Activated CD4-positive, alpha-beta T cell treated with anti-CD3 and anti-CD28 coated beads for 1 hour (primary cell): ENCODE measurements around the gene LRRK1.

Experiments
- DNase-seq: peaks from one replicate; pipeline ENCODE4 v3.0.0-alpha.2; 2020

The LRRK1 gene

DNA sequence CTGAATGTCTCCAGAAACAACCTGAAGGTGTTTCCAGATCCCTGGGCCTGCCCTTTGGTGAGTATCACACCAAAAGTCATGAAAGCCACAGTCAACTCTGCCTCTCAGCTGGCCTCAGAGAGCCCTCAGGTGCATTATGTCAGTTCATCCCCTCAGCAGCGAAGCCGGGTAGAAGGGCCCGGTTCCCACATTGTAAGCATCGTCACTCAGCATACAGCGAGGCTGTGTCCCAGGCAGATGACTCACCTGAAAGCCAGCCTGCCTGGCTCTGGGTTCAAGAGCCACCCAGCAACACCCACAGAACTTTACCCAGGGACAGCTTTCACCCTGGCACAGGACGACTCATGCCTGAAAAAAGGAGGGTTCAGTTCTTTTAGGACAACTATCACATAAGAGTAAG is 91.6 kb downstream of the LRRK1 start:
- no peak for DNase-seq

DNA sequence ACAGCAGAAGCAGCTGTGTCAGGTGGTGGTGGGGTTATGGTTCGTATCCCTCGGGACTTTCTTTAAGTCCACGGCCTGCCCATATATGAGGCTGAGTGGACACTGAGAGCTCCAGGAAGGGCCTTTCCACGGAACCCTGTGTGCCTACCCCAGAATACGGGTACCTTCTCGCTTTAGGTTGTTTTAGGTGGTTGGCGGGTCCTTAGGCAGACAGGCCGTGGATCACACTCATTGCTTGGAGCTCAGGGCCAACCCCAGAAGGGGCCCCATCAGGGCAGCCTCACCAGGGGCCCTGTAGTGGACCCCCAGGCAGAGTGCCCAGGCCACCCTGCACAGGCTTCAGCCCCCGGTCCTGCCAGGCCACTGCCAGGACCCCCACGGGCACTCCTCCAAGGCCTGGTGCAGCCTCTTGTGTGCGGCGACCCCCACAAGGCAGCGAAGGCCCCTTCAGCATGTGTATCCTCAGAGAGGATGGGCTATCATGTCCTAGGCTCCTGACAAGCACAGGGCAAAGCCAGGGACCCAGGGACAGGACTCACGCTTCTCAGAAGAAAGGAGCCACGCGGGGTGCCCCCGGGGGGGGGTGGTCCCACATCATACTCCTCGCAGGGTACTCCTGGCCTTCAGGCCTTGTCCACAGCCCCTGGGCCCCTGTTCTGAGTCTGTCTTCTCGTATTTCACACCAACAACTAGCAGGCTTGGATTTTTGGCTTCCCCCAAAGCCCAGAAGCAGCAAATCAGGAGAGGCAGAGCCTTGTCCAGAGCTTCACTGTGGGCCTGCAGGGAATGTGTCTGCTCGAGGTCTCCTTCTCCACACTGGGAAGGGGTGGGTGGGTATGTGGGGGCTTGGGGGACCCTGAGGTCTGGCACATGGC is 93.4 kb downstream of the LRRK1 start:
- DNase-seq, result no peak

DNA sequence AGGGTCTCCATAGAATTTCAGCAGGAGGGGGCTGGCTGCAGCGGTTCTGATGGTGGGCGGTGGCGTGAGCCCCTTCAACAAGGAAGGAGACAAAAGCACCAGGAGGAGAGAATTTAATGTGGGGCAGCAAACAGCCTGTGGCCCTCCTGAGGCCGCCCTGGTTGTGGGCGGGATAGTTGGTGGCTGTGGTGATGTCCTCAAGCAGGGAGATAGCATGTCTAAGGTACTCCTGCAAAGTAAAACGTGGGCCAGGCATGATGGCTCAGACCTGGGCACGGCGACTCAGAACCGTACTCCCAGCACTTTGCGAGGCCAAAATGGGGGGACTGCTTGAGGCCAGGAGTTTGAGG is 94.0 kb downstream of the LRRK1 start:
- no peak for DNase-seq

DNA sequence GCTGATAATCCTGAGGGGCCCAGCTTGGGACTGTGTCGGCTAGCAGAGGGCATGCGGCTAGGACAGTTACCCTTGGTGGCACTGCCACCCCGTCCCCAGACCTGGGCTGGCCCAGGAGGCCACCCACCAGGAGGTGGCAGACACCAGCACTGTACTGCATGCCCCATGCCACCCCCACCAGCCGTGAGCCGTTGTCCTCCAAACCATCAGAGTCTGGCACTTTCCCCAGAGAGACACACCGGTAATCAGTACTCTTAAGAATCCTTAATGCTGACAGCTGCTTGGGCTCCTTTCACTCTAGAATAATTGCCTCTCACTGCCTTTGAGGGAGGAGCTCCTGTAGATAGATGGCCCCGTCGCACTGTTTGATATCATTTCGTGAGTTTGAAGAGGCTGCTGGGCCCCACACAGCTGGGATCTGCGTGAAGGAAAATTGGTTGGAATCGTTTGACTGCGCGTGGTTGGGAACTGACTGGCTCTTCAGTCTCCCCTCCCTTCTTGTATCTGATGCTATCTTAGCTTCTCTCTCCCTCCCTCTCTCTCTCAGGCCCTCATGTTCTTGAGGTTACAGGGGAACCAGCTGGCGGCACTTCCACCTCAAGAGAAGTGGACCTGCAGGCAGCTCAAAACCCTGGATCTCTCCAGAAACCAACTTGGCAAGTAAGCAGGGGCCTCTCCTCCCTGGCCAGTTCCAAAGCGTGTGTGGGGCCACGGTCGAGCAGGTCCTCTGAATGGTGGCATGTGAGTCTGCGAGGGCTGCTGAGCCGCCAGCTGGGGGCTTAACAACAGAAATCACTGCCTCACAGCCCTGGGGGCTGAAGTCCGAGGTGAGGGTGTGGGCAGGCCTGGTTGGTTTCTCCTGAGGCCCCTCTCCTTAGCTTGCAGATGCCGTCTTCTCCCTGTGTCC is 94.9 kb downstream of the LRRK1 start:
- no peak for DNase-seq

DNA sequence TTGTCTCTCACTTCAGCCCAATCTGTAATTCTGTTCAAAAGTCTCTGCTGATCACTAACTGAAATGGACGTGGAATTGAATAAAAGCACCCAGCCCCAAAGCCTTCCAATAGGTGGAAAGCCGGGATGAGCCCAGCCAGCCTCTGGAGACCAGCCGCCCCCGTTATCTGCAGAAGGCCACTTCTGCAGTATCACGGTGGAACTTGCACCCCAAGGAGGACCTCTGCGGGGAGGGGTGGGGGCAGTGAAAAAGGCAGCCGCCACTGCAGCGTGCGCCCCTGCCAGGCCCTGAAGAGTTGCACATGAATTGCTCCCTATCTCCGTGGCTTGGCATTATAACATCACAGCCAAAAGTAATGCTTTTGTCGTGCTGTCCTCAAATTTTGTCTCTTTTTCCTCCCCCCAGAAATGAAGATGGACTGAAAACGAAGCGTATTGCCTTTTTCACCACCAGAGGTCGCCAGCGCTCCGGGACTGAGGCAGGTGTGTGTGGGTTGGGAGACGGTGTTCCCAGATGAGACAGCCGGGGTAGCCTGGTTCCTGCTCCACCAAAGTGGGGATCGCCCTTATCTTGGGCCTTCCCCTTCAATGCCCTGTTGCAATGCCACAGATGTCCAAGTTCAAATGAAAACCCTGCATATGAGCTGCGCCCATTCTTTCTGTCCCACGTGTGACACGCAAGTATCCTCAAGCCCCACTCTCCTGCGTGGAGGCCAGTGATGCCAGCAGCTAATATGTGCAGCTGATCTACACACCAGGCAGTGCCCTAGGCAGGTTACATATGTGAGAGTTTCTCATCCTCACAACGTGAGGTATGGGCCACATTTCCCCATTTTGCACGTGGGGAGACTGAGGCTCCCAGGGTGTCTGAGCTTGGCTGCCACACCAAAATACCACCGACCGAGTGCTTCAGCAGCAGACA is 96.0 kb downstream of the LRRK1 start:
- peak; percentile 54 for DNase-seq

DNA sequence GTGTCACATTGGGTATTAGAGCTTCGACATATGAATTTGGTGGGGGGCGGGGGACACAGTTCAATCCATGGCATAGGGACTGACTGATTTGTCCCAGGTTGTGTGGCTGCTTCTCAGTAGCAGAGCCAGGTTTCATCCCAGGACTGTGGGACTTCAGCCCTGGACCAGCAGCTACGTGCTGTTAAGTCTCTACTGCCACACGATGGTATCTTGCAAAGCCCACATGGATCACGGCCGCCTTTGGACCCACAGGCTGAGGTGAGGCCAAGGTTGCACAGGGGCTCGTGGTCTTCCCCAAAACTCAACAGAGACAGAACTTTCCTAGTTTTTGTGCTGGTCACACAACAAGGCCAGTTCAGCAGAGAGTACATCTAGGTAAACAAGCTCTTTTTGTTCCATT is 97.4 kb downstream of the LRRK1 start:
- no peak for DNase-seq

DNA sequence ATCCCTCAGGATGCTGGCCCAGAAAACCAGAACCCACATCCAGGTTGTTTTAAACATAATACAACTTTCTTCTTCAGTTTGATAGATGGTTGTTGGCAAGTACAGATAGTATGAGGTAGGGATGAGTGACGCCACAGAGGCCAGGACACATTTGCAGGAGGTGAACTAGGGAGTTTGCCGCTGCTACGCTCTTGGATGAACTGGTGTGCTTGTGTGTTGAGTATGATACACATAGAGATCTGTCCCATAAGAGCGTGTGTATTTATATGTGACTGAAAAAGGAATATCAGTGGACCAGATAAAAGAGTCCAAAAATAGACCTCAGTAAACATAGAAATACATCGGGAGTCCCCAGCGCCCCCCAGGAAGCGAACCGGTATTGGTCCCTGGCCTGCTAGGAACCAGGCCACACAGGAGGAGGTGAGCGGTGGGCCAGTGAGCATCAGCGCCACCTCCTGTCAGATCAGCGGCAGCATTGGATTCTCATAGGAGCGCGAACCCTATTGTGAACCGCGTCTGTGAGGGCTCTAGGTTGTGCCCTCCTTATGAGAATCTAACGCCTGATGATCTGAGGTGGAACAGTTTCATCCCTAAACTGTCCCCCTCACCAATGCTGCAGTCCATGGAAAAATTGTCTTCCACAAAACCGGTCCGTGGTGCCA is 98.1 kb downstream of the LRRK1 start:
- no peak for DNase-seq

DNA sequence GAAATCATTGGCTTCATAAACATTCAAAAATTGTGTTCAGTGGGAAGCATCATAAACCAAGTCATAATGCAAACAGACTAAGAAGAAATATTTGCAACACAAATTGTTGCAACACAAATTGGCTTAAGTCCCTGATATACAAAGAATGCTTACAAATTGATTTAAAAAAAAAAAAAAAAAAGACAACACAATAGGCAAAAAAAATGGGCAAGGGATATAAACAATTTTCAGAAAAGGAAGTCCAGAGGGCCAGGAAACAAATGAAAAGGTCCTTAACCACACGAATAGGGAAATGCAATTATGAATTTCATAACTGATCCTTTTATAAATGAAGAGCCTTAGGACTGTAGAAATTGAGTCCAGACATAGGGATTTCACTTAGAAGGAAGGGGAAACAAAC is 98.9 kb downstream of the LRRK1 start:
- DNase-seq, result no peak

DNA sequence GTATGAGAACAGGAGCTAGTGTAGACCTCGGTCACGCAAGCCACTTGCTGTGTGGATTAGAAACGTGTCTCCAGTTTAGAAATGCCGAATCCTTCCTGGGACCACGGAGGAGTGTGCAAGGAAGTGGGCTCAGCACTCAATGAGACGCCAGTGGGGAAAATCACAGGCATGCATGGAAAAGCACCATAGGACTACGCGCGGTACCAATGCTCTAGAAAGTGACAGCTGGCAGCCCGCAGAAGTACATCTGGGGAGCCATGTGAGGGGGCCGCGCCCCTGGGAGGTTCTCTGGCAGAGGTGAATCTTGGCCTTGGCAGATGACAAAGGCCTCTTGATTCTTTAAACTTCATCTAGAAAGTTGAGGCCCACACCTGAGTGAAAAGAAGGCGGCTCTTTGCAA is 99.3 kb downstream of the LRRK1 start:
- DNase-seq, result no peak

DNA sequence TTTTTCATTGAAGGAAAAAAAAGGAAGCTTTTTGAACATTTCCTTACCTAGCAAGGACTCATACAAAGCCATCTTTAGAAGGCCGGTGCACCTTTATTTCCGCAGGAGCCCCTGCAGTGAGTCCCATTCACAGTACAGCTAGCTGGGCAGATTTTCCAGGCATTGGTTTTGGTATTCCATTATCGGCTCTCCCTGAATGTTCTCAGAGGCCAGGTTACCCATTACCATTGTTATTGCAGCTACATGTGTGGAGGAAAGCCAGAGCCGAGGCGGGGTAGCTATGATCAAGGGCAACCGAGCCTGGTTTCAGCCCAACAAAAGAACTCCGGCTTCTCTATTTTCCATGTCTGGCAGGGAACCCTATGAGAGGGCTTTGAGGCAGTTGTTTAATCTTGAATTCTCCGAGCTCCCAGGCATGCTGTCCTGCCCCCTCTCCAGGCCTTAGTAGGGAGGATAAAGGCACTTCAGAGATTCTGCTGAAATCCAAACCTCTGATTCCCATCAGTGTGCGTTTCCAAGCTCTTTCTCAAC is 100.3 kb downstream of the LRRK1 start:
- DNase-seq, result no peak

DNA sequence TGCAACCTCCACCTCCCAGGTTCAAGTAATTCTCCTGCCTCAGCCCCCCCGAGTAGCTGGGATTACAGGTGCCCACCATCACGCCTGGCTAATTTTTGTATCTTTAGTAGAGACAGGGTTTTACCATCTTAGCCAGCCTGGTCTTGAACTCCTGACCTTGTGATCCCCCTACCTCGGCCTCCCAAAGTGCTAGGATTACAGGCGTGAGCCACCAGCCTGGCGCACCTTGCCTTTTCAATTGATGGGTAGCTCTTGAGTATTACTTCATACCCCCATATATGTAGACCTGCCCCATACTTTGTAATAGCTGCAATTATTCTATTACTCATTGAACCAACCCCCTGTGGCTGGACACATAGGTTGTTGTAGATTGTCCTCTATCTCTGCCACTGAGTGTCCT is 101.3 kb downstream of the LRRK1 start:
- DNase-seq, result no peak

DNA sequence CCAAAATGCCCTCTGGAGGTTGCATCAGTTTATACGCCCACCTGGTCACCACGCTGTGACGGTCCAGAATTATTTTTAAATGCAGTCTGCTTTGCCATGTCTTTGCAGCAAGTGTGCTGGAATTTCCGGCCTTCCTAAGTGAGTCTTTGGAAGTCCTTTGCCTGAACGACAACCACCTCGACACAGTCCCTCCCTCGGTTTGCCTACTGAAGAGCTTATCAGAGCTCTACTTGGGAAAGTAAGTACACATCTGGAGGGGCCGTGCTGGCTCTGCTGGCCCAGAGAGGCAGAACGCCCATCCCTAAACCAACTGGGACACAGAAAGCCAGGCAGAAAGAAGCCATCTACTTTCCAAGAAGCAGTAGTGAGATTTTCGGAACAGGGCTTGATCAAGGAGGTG is 101.8 kb downstream of the LRRK1 start:
- no peak for DNase-seq

DNA sequence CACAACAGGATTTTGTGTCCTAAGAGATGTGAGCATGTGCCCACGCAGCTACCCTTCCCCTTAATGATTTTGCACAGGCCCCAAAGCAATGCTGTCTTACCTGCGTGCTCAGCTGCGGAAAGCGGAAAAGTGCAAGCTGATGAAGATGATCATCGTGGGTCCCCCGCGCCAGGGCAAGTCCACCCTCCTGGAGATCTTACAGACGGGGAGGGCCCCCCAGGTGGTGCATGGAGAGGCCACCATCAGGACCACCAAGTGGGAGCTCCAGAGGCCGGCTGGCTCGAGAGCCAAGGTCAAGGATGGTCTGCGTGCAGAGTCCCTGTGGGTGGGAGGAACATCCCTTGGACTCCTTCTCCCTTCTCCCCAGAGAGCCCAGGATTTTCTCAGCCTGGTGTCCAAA is 103.1 kb downstream of the LRRK1 start:
- DNase-seq, result no peak

DNA sequence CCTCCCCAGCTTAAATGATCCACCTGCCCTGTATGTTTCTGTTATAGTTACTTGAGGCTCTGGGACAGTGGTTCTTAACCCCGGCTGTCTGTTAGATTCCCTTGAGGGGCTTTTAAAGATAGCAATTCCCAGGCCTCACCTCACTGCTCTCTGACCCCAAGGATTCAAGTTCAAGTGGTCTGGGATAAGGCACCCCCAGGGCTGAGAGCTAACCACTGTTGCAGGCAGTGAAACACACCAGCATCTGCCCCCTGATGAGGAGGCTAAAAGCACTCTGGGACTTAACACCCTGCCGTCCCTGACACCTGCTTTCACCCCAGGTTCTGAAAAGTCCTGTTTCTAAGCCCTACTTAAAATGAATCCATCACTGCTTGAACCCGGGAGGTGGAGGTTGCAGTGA is 103.7 kb downstream of the LRRK1 start:
- no peak for DNase-seq

DNA sequence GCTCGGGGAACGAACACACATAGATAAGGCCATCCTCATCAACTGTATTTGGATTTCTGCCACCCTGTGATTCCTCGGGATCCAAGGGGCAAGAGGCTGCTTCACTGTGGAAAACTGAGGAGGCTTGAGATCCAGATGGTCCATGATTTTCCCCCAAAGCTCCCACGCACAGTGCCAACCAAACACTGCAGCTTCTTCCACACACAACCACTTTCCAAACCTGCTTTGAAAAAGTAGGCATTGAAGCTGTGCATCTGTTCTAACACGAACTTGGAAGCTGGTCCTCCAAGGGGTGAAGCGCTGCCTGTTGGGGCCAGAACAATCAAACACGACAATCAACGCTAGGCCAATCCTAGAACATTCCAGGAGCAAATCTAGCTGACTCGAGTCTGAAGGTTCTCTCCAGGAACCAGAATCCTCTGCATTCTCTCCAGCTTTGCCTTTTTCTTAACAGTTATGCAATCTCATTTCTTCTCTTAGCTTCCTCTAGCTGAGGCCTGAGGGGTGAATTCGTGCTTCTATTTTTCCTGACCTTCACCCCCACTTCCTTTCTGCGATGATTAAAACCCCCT is 104.4 kb downstream of the LRRK1 start:
- DNase-seq, result no peak

DNA sequence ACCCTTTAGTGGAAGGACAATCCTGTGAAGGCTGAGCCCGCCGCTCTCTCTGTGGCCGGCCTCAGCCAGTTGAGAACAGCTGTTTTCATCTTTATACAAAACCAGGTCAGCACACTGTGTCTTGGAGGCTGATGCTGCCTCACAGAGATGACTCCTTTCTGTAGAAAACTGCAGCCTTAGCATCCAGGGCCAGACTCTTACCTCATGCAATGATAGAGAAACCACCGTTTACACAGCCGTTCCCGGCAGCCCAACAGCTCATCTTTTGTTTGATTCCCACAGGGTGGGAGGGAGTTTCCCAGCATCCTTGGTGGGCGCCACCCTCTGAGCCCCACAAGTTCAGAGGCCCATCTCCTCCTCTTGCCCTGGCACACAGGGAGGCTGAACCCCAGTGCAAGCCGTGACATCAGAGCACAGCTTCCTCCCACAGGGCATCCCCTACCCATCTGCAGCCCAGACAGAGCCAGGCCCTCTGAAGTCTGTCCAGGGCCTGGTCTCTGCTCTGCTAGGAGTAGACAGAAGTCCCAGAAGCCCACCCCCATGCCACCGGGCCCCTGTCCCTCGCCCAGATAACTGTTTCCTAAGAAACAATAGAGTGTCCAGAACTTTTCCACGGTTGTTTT is 105.0 kb downstream of the LRRK1 start:
- no peak for DNase-seq

DNA sequence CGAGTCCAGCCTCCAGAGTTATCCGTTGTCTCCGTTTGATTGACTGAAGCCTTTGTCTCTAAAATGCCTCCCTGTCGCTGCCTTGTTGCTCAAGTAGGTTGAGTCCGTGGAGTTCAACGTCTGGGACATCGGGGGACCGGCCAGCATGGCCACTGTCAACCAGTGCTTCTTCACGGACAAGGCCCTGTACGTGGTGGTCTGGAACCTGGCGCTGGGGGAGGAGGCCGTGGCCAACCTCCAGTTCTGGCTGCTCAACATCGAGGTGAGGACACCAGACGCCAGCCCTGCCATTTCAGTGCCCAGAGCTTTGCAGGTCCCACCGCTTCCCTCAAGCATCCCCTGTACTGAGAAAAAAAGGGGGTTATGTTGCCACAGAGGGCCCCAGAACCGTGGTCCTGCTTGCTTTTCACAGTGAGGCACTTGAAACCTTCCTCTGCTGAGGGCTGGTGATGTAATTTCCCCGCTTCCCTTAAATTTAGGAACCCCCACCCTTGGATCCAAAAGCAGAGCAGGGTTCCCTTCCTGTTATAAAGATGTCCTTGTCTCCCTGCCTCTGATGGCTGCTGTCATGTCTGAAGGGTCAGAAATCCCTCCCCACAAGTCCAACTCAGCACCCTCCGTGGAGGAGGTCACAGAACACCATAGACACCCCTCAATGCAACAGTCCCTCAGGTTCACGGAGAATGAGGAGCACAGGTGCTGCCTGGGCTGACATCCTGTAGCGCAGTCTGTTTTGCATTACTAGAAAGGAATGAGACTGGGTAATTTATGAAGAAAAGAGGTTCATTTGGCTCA is 105.7 kb downstream of the LRRK1 start:
- DNase-seq, result no peak

DNA sequence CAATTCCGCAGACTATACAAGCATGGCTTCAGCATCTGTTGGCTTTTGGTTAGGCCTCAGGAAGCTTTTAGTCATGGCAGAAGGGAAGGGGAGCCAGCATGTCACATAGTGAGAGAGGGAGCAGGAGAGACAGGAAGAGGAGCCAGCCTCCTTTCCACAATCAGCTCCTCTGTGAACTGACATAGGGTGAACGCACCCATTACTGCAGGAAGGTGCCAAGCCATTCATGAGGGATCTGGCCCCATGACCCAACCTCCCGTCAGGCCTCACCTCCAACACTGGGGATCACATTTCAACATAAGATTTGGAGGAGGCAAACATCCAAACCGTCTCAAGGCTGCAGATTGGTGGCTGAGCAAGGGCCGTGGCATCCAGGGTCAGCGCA is 106.3 kb downstream of the LRRK1 start:
- DNase-seq, result no peak

DNA sequence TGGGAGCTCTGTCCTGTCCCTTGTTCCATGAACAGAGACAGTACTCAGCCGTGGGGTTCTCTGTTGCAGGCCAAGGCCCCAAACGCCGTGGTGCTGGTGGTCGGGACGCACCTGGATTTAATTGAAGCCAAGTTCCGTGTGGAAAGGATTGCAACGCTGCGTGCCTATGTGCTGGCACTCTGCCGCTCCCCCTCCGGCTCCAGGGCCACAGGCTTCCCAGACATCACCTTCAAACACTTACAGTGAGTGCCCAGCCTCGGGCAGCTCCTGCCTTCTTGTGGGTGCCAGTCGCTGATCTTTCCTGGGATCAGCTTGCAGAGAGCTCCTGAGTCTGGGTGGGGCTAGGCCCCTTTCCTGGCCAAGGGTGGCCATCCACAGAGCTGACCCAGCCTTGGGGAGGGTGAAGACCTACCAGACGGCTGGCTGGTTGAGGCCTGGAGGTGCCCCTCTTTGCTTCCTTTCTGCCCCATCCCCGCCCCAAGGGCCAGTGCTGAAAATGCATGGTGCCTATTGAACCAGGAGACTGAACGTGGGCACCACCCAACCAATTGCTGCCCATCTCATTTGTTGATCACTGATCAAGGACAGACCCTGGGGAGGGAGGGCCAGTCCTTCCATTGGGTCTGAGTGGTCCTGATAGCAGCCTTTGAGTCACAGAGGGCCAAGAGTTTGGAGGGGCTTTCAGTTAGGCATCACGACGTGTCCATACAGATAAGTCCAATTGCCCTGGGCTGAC is 106.9 kb downstream of the LRRK1 start:
- no peak for DNase-seq
